Measurements from ENCODE around the gene PLCG1. TPM values are rescaled to one million over a fixed set of nuclear protein-coding genes. Genes with fewer than 3 reads are reported as not detected.

PLCG1 gene
- total RNA-seq (2022) (33.2 and 48.1 TPM in 2 replicates), Bru-seq, nascent RNA (percentile 58 among the genes with signal in this experiment), BruChase-seq, experiment 1, labeled RNA remaining after a 6-hour chase (percentile 72 among the genes with signal in this experiment), BruChase-seq, experiment 2, labeled RNA remaining after a 2-hour chase (percentile 59 among the genes with signal in this experiment)
- long read RNA-seq, partial matches to known transcripts = 1 of 7 reads
- long read RNA-seq, other reads (novel, unspliced or antisense) = 6 of 7 reads

- intact Hi-C loops (cut with micrococcal nuclease) = loop anchor here (1.0 to 10.0 kb wide), 3 partner anchors 95 to 275 kb away; partner anchors contain the start of gene ZHX3
- peaks cover 61% of the 10 kb centered on the region for H3K4me1 Mint-ChIP-seq (ENCODE audit: insufficient read depth, unreplicated experiment)
- peaks cover 8% of the 10 kb centered on the region for H3K36me3 Mint-ChIP-seq (ENCODE audit: insufficient read depth, unreplicated experiment)
- CTCF ChIA-PET = interaction anchor here (0.8 to 8.2 kb wide), 12 partner anchors 19 to 274 kb away, joined by 3 to 110 read pairs (median 6); partner anchors contain the start of gene LPIN3
- H3K9me3 Mint-ChIP-seq (ENCODE audit: unreplicated experiment) = no peaks in the 10 kb centered on the region
- no peaks in the 10 kb centered on the region for H3K27me3 Mint-ChIP-seq (ENCODE audit: insufficient read depth, unreplicated experiment)
- TF ChIP-seq CTCF (IDR thresholded peaks at IDR 0.05; ENCODE audit: unreplicated experiment) = no peak
- H3K27ac Mint-ChIP-seq (ENCODE audit: low read depth, unreplicated experiment) = peak within 1 kb of the TSS; percentile 42
- no TSS peak for BruUV-seq (replicated peaks)
- POLR2A ChIA-PET = interaction anchor here (0.7 to 7.4 kb wide), 18 partner anchors 15 to 274 kb away, joined by 3 to 65 read pairs (median 4); partner anchors contain the start of genes LPIN3 and ZHX3
- peak within 1 kb of the TSS; percentile 79 for H3K4me3 Mint-ChIP-seq (ENCODE audit: unreplicated experiment)
- peak; percentile 83 for DNase-seq (ENCODE audit: unreplicated experiment)
These were observed at the start of gene PLCG1 for GRCh38 chr20:41136680-41137613. Gene PLCG1, plus strand, starts transcription at chr20:41137543. Its CDS starts 99 bp downstream, at chr20:41137642.

GRCh38 chr20:41087777-41088176, 49.6 kb upstream of the PLCG1 start:
- Mint-ChIP-seq H3K9me3 (ENCODE audit: unreplicated experiment) (no peaks in the 10 kb centered on the region), H3K27me3 (ENCODE audit: insufficient read depth, unreplicated experiment) (no peaks in the 10 kb centered on the region), H3K36me3 (ENCODE audit: insufficient read depth, unreplicated experiment) (peaks cover 94% of the 10 kb centered on the region), H3K4me1 (ENCODE audit: insufficient read depth, unreplicated experiment) (peaks cover 5% of the 10 kb centered on the region), H3K4me3 (ENCODE audit: unreplicated experiment) (no peak overlapping the region), H3K27ac (ENCODE audit: low read depth, unreplicated experiment) (no peak overlapping the region)
- POLR2A ChIA-PET = interaction anchor here (0.8 to 1.5 kb wide), 9 partner anchors 8 to 110 kb away, joined by 3 to 6 read pairs (median 3); no protein-coding TSS in a partner anchor
- no peak for TF ChIP-seq CTCF (IDR thresholded peaks at IDR 0.05; ENCODE audit: unreplicated experiment)
- no TSS peak for BruUV-seq (replicated peaks)
- CTCF ChIA-PET = interaction anchor here (2.4 to 18.0 kb wide), 4 partner anchors 10 to 119 kb away, joined by 5 to 616 read pairs (median 12); no protein-coding TSS in a partner anchor
- DNase-seq (ENCODE audit: unreplicated experiment) = no peak
- intact Hi-C loops (cut with micrococcal nuclease) = no loop called here

- H3K36me3 Mint-ChIP-seq (ENCODE audit: insufficient read depth, unreplicated experiment) = peaks cover 96% of the 10 kb centered on the region
- DNase-seq (ENCODE audit: unreplicated experiment) = no peak
- H3K4me3 Mint-ChIP-seq (ENCODE audit: unreplicated experiment) = no peak overlapping the region
- BruUV-seq (replicated peaks) = no TSS peak
- H3K4me1 Mint-ChIP-seq (ENCODE audit: insufficient read depth, unreplicated experiment) = peaks cover 5% of the 10 kb centered on the region
- H3K27ac Mint-ChIP-seq (ENCODE audit: low read depth, unreplicated experiment) = no peak overlapping the region
- intact Hi-C loops (cut with micrococcal nuclease) = no loop called here
- no peak for TF ChIP-seq CTCF (IDR thresholded peaks at IDR 0.05; ENCODE audit: unreplicated experiment)
- H3K9me3 Mint-ChIP-seq (ENCODE audit: unreplicated experiment) = no peaks in the 10 kb centered on the region
- CTCF ChIA-PET = interaction anchor here (0.7 to 18.0 kb wide), 3 partner anchors 91 to 1967 kb away, joined by 3 to 616 read pairs (median 3); no protein-coding TSS in a partner anchor
- POLR2A ChIA-PET = interaction anchor here (0.6 kb wide), 1 partner anchor 22 kb away, joined by 3 read pairs; no protein-coding TSS in a partner anchor
- no peaks in the 10 kb centered on the region for H3K27me3 Mint-ChIP-seq (ENCODE audit: insufficient read depth, unreplicated experiment)
These were observed 47.8 kb upstream of the PLCG1 start for GRCh38 chr20:41089555-41089954.
